Keratinocyte (primary cell): ENCODE results near the gene MELTF. TPM values are rescaled to one million over a fixed set of nuclear protein-coding genes. Genes with fewer than 3 reads are reported as not detected.

Experiments used
- DNase-seq: peaks from one replicate; pipeline ENCODE4 v3.0.0-alpha.2; 2011; ENCODE audit warnings: low read depth, missing footprints, low spot score
- FAIRE-seq: peaks from 2 replicates; lab custom pipeline; 2011; peaks lifted over from hg19 to GRCh38; lab: Jason Lieb, UNC
- H2AFZ ChIP-seq: 2 replicates; pipeline ENCODE4 v1.6.0; 2012; ENCODE audit warnings: low read length, control low read depth, inconsistent platforms; ENCODE audit not compliant: control insufficient read depth
- H3K27ac ChIP-seq: 2 replicates; pipeline ENCODE4 v1.5.1; 2011; ENCODE audit warnings: low read length; ENCODE audit not compliant: control insufficient read depth, insufficient read depth
- H3K27me3 ChIP-seq: 3 replicates; pipeline ENCODE4 v1.6.0; 2011; ENCODE audit warnings: low read length; ENCODE audit not compliant: control insufficient read depth, insufficient read depth; ENCODE audit errors: extremely low read depth
- H3K36me3 ChIP-seq, 2 experiments: 2 replicates in 1 of 2; 3 replicates in 1 of 2; pipeline ENCODE4 v1.5.1; 2011; ENCODE audit warnings: low read length in 2 of 2, mild to moderate bottlenecking in 1 of 2; ENCODE audit not compliant: control insufficient read depth in 2 of 2, insufficient read depth in 2 of 2; ENCODE audit errors: extremely low read depth in 1 of 2
- H3K4me1 ChIP-seq: 3 replicates; pipeline ENCODE4 v1.5.1; 2011; ENCODE audit warnings: low read length; ENCODE audit not compliant: control insufficient read depth, insufficient read depth; ENCODE audit errors: extremely low read depth
- H3K4me2 ChIP-seq: 3 replicates; pipeline ENCODE4 v1.6.0; 2011; ENCODE audit warnings: low read depth, low read length; ENCODE audit not compliant: control insufficient read depth, insufficient read depth; ENCODE audit errors: extremely low read depth
- H3K4me3 ChIP-seq, 3 experiments: fragments of 200-600 bp in 1 of 3; sonication (generic) in 1 of 3; 2 replicates in 2 of 3; 3 replicates in 1 of 3; pipeline ENCODE4 v1.5.1; 2011 to 2016; ENCODE audit warnings: low read length in 3 of 3, mild to moderate bottlenecking in 3 of 3, control low read depth in 2 of 3, inconsistent platforms in 1 of 3, low read depth in 1 of 3, mixed read lengths in 1 of 3, mixed run types in 1 of 3, moderate library complexity in 1 of 3; ENCODE audit not compliant: control insufficient read depth in 2 of 3, insufficient read depth in 2 of 3; ENCODE audit errors: extremely low read depth in 1 of 3
- H3K79me2 ChIP-seq: 2 replicates; pipeline ENCODE4 v1.6.0; 2012; ENCODE audit warnings: low read length; ENCODE audit not compliant: control insufficient read depth, insufficient read depth
- H3K9ac ChIP-seq: 3 replicates; pipeline ENCODE4 v1.6.0; 2011; ENCODE audit warnings: low read length; ENCODE audit not compliant: control insufficient read depth, insufficient read depth; ENCODE audit errors: extremely low read depth
- H3K9me1 ChIP-seq: 3 replicates; pipeline ENCODE4 v1.6.0; 2011; ENCODE audit warnings: low read length; ENCODE audit not compliant: control insufficient read depth, insufficient read depth; ENCODE audit errors: extremely low read depth
- H3K9me3 ChIP-seq: 2 replicates; pipeline ENCODE4 v1.5.1; 2012; ENCODE audit warnings: low read depth, low read length; ENCODE audit not compliant: control insufficient read depth
- H4K20me1 ChIP-seq: 3 replicates; pipeline ENCODE4 v1.6.0; 2011; ENCODE audit warnings: low read length; ENCODE audit not compliant: control insufficient read depth, insufficient read depth; ENCODE audit errors: extremely low read depth
- CTCF ChIP-seq, 3 experiments: IDR thresholded peaks in 1 of 3; conservative IDR thresholded peaks in 1 of 3; optimal IDR thresholded peaks in 1 of 3; 2 replicates in 2 of 3; 3 replicates in 1 of 3; pipeline versions ENCODE3 to v1.5.1; 2011; ENCODE audit warnings: low read length in 3 of 3, mild to moderate bottlenecking in 3 of 3, moderate library complexity in 2 of 3, control low read depth in 1 of 3, inconsistent platforms in 1 of 3; ENCODE audit not compliant: insufficient read depth in 2 of 3; ENCODE audit errors: extremely low read depth in 1 of 3
- EZH2 ChIP-seq: IDR thresholded peaks from one replicate; pipeline ENCODE4 v1.6.1; 2012; ENCODE audit warnings: inconsistent platforms, mild to moderate bottlenecking, low read length, moderate library complexity
- dilution Hi-C: fragments of 300-500 bp; cut with MboI; formaldehyde crosslinking; loops from one replicate; pipeline ENCODE4 v1.7.0; 2020; ENCODE audit warnings: low sequenced_read_pairs; ENCODE audit not compliant: extremely low pct_ligation_motif_present
- polyA plus RNA-seq, 5 experiments: library from polyadenylated mRNA; depleted of rRNA in 3 of 5; stranded (reverse) in 3 of 5; stranded (forward) in 1 of 5; unstranded in 1 of 5; fragments of >200 nt; gene quantifications; 1 replicate in 1 of 5; 2 replicates in 3 of 5; 3 replicates in 1 of 5; pipeline versions ENCODE4 v1.2.1 to v1.2.3, GENCODE V29; 2011 to 2012; ENCODE audit warnings: missing spikeins in 2 of 5, low read depth in 1 of 5, low replicate concordance in 1 of 5

MELTF gene
- polyA plus RNA-seq, 1 donor (not counting 4 experiments of a cell fraction or from before 2014, with no cell fraction given), result 6.0 TPM

GRCh38 chr3:197007296-197007940 is 22.2 kb downstream of the MELTF start:
- no peak for FAIRE-seq
- H3K4me2 ChIP-seq, result no peak overlapping the region
- no peaks in the 10 kb centered on the region for H3K36me3 ChIP-seq

GRCh38 chr3:197006860-197007259 is 22.8 kb downstream of the MELTF start:
- no peak overlapping the region for H3K4me3 ChIP-seq
- DNase-seq (no peak), FAIRE-seq (no peak)
- H4K20me1 ChIP-seq, result no peaks in the 10 kb centered on the region
- H3K36me3 ChIP-seq, result no peaks in the 10 kb centered on the region
- no peaks in the 10 kb centered on the region for H3K27me3 ChIP-seq
- peaks cover 11% of the 10 kb centered on the region for H3K4me1 ChIP-seq
- H3K9me1 ChIP-seq, result no peaks in the 10 kb centered on the region
- H3K27ac ChIP-seq, result no peak overlapping the region
- H2AFZ ChIP-seq, result no peak overlapping the region
- TF ChIP-seq EZH2 (no peak), CTCF (optimal IDR thresholded peaks at IDR 0.05 in 1 of 3, IDR thresholded peaks at IDR 0.05 in 1 of 3, conservative IDR thresholded peaks at IDR 0.05 in 1 of 3; ENCODE audit: extremely low read depth in 1 of 3, insufficient read depth in 2 of 3, low read length in 3 of 3) (no peak)
- H3K79me2 ChIP-seq, result no peaks in the 10 kb centered on the region
- H3K4me2 ChIP-seq, result no peak overlapping the region
- dilution Hi-C loops, result no loop called here
- no peak overlapping the region for H3K9ac ChIP-seq
- H3K9me3 ChIP-seq, result no peaks in the 10 kb centered on the region

More at GRCh38 chr3:197007296-197007940, 22.2 kb downstream of the MELTF start:
- Histone ChIP-seq H3K9me3 (no peaks in the 10 kb centered on the region), H3K27ac (no peak overlapping the region), H2AFZ (no peak overlapping the region), H3K9ac (no peak overlapping the region), H3K9me1 (no peaks in the 10 kb centered on the region), H3K79me2 (no peaks in the 10 kb centered on the region), H4K20me1 (no peaks in the 10 kb centered on the region), H3K27me3 (no peaks in the 10 kb centered on the region), H3K4me3 (no peak overlapping the region), H3K4me1 (peaks cover 5% of the 10 kb centered on the region)
- dilution Hi-C loops, result no loop called here
- no peak for DNase-seq
- TF ChIP-seq EZH2 (no peak), CTCF (optimal IDR thresholded peaks at IDR 0.05 in 1 of 3, IDR thresholded peaks at IDR 0.05 in 1 of 3, conservative IDR thresholded peaks at IDR 0.05 in 1 of 3; ENCODE audit: extremely low read depth in 1 of 3, insufficient read depth in 2 of 3, low read length in 3 of 3) (no peak)
